A673 (cell line): ENCODE measurements around the gene KCP. TPM values are rescaled to one million over a fixed set of nuclear protein-coding genes. Genes with fewer than 3 reads are reported as not detected.

Experiments used
- BruUV-seq: library from RNA; stranded (reverse); fragments of 400-500 nt; replicated peaks from 2 replicates; lab custom pipeline; 2021; lab: Mats Ljungman, UMichigan
- CTCF ChIA-PET: fragments of 300-600 bp; sonication (Branson Sonifier 250); formaldehyde crosslinking; loops from one replicate; lab custom pipeline; 2022; ENCODE audit warnings: antibody characterized with exemption; lab: Charles Lee
- POLR2A ChIA-PET: fragments of 300-600 bp; sonication (Branson Sonifier 250); formaldehyde crosslinking; loops from one replicate; lab custom pipeline; 2022; ENCODE audit warnings: antibody characterized with exemption; ENCODE audit not compliant: low non-redundant PET; lab: Charles Lee
- DNase-seq: peaks from one replicate; pipeline ENCODE4 v3.0.0-alpha.2; 2015; ENCODE audit warnings: low spot score
- H3K27ac ChIP-seq: fragments of 200-600 bp; sonication (generic); 2 replicates; pipeline ENCODE4 v1.5.1; 2016; ENCODE audit warnings: mixed run types, low read depth, mild to moderate bottlenecking, mixed read lengths, antibody characterized with exemption, low read length; ENCODE audit not compliant: poor library complexity, severe bottlenecking
- H3K27me3 ChIP-seq: fragments of 200-600 bp; sonication (generic); replicated peaks from 2 replicates; pipeline ENCODE4 v1.6.1; 2017; ENCODE audit warnings: mixed run types, low read depth, mild to moderate bottlenecking, mixed read lengths, antibody characterized with exemption, low read length; ENCODE audit not compliant: insufficient read depth, poor library complexity
- H3K36me3 ChIP-seq: fragments of 200-600 bp; sonication (generic); 2 replicates; pipeline ENCODE4 v1.6.1; 2016; ENCODE audit warnings: mixed run types, mild to moderate bottlenecking, mixed read lengths, antibody characterized with exemption, low read length; ENCODE audit not compliant: insufficient read depth, poor library complexity, severe bottlenecking
- H3K4me1 ChIP-seq: fragments of 200-600 bp; sonication (generic); 2 replicates; pipeline ENCODE4 v1.6.1; 2017; ENCODE audit warnings: mixed run types, mild to moderate bottlenecking, mixed read lengths, antibody characterized with exemption, low read length; ENCODE audit not compliant: insufficient read depth, poor library complexity, severe bottlenecking
- H3K4me3 ChIP-seq: fragments of 200-600 bp; sonication (generic); 2 replicates; pipeline ENCODE4 v1.5.1; 2016; ENCODE audit warnings: low read depth, mixed run types, mild to moderate bottlenecking, mixed read lengths, low read length; ENCODE audit not compliant: poor library complexity, severe bottlenecking
- H3K9me3 ChIP-seq: fragments of 200-600 bp; sonication (generic); 2 replicates; pipeline ENCODE4 v1.6.1; 2016; ENCODE audit warnings: mixed run types, low read depth, mild to moderate bottlenecking, mixed read lengths, antibody characterized with exemption, low read length; ENCODE audit not compliant: poor library complexity, severe bottlenecking
- EZH2 ChIP-seq: fragments of 200-600 bp; sonication (generic); IDR thresholded peaks from 2 replicates; pipeline ENCODE4 v1.6.1; 2017; ENCODE audit warnings: borderline replicate concordance, low read depth, mild to moderate bottlenecking, mixed read lengths, antibody characterized with exemption, low read length; ENCODE audit not compliant: poor library complexity, severe bottlenecking
- intact Hi-C: fragments of 100-400 bp; cut with micrococcal nuclease; formaldehyde crosslinking; loops from one replicate; pipeline ENCODE4 v1.10.0; 2022; ENCODE audit not compliant: unreplicated experiment
- total RNA-seq: library from RNA; stranded (reverse); gene quantifications from 2 replicates; pipeline ENCODE4 v1.2.3, GENCODE V29; 2021
- TF ChIP-seq, protein P1 (sequence below): fragments of 300-800, 200-600 bp; sonication (generic); conservative IDR thresholded peaks from 2 replicates; pipeline ENCODE4 v1.5.1; 2017; ENCODE audit warnings: low read depth, mild to moderate bottlenecking, antibody characterized with exemption, low read length, moderate library complexity, mixed read lengths

KCP gene
- total RNA-seq, 1 experiment from 2014 or later: not detected

DNA sequence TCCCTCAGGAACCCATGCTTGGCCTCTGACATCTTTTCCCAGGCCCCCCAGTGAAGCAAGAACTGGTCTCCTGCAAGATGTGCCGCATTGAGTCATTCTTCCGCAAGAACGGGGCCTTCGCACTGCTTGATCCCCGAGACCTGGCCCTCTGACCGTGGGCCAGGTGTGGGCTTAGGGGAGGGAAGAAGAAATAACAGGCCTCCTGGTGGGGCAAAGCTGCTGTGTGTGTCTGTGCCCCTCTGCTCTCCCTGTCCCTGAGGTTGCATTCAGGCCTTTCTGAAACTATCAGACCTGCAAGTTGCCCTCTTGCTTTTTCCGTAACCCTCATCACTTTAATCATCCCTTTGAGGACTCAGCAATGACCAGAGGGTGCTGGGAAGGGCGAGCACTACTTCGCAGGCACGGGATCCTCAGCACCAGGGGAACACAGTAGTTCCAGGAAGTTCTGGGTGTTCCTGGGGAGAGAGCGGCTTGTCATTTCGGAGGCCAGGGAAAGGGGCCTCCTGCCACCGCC is 41.8 kb downstream of the KCP start:
- peaks cover 2% of the 10 kb centered on the region for H3K4me1 ChIP-seq
- no peaks in the 10 kb centered on the region for H3K9me3 ChIP-seq
- CTCF ChIA-PET: no interaction called here
- intact Hi-C loops: no loop called here
- H3K36me3 ChIP-seq: no peaks in the 10 kb centered on the region
- TF ChIP-seq, protein P1, sequence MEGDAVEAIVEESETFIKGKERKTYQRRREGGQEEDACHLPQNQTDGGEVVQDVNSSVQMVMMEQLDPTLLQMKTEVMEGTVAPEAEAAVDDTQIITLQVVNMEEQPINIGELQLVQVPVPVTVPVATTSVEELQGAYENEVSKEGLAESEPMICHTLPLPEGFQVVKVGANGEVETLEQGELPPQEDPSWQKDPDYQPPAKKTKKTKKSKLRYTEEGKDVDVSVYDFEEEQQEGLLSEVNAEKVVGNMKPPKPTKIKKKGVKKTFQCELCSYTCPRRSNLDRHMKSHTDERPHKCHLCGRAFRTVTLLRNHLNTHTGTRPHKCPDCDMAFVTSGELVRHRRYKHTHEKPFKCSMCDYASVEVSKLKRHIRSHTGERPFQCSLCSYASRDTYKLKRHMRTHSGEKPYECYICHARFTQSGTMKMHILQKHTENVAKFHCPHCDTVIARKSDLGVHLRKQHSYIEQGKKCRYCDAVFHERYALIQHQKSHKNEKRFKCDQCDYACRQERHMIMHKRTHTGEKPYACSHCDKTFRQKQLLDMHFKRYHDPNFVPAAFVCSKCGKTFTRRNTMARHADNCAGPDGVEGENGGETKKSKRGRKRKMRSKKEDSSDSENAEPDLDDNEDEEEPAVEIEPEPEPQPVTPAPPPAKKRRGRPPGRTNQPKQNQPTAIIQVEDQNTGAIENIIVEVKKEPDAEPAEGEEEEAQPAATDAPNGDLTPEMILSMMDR: no peak
- no peak for TF ChIP-seq EZH2
- BruUV-seq: no TSS peak
- H3K27ac ChIP-seq: no peak overlapping the region
- DNase-seq: no peak
- H3K27me3 ChIP-seq: no peaks in the 10 kb centered on the region
- H3K4me3 ChIP-seq: peak overlapping the region; percentile 60
- POLR2A ChIA-PET: no interaction called here

DNA sequence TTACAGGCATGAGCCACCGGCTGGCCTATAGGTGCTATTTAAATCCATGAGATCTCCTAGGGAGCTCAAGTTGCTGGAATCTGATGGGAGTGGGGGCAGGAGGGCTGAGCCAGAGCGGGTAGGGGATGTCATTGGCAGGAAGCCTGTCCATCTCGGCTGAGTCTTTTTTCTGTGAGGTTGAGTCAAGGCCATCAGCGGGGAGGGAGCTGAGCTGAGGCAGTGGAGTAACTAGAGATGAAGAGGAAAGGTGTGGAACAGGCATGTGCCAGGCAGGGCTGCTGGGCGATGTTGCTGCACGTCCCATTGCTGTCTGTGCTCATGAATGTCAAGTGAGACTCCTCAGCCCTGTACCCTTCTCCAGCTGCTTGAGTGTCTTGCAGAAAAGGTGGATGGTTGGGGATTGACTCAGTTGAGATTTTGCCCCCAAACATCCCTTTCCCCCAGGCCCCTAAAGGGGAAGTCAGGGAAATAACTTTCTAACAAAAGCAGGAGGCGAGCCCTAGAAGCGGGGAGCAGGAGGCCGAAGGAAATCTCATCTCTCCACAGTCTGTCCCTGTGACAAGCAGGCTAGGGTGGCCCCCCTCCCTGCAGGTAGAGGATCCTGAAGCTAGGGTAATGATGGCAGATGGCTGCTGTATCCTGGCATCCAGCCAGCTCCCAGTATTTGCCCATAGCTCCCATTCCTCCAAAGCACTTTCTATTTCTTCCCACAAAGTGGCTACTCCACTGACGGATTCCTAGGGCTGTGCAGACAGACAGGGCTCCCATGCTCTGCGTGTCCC is 42.5 kb downstream of the KCP start:
- BruUV-seq: no TSS peak
- CTCF ChIA-PET: no interaction called here

DNA sequence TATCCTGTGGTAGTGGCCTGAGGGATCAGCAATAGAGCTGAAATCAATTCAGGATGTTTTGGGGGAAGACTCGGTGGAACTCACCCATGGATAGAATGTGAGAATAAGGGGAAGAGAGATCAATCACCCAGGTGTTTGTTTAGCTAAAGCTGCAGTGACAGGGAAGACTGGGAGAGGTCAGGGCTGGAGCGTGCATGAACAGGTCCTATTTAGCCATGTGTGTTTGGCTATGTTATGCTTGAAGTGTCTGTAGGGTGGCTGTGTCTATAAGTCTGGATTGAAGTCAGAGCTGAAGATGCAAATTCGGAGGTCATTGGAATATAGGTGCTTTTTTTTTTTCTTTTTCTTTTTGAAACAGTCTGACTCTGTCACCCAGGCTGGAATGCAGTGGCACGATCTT is 43.3 kb downstream of the KCP start:
- TF ChIP-seq EZH2: no peak
- TF ChIP-seq, protein P1: no peak
- BruUV-seq: no TSS peak
- Histone ChIP-seq H3K9me3 (no peaks in the 10 kb centered on the region), H3K4me3 (no peak overlapping the region), H3K27me3 (no peaks in the 10 kb centered on the region), H3K4me1 (peaks cover 4% of the 10 kb centered on the region), H3K36me3 (no peaks in the 10 kb centered on the region), H3K27ac (no peak overlapping the region)
- intact Hi-C loops: no loop called here
- no peak for DNase-seq
- ChIA-PET CTCF (no interaction called here), POLR2A (no interaction called here)

More for the DNA sequence above, 42.5 kb downstream of the KCP start:
- intact Hi-C loops: no loop called here
- H3K27ac ChIP-seq: no peak overlapping the region
- no peaks in the 10 kb centered on the region for H3K9me3 ChIP-seq
- POLR2A ChIA-PET: no interaction called here
- no peak for DNase-seq
- H3K4me1 ChIP-seq: peaks cover 4% of the 10 kb centered on the region
- no peak for TF ChIP-seq EZH2
- TF ChIP-seq, protein P1: no peak
- peak overlapping the region; percentile 60 for H3K4me3 ChIP-seq
- H3K27me3 ChIP-seq: no peaks in the 10 kb centered on the region
- no peaks in the 10 kb centered on the region for H3K36me3 ChIP-seq
